Kidney epithelial cell (primary cell): ENCODE results near the gene CDH2. TPM values are rescaled to one million over a fixed set of nuclear protein-coding genes. Genes with fewer than 3 reads are reported as not detected.

Experiments
- DNase-seq: peaks from one replicate; pipeline ENCODE4 v3.0.0-alpha.2; 2010; ENCODE audit warnings: low read depth
- H3K27me3 ChIP-seq: 2 replicates; pipeline ENCODE4 v1.6.0; 2011; ENCODE audit warnings: low read length; ENCODE audit not compliant: control insufficient read depth, insufficient read depth
- H3K36me3 ChIP-seq: 2 replicates; pipeline ENCODE4 v1.5.1; 2011; ENCODE audit warnings: low read length; ENCODE audit not compliant: control insufficient read depth, insufficient read depth
- H3K4me3 ChIP-seq: 2 replicates; pipeline ENCODE4 v1.5.1; 2011; ENCODE audit warnings: low read depth, mild to moderate bottlenecking, control low read depth, low read length
- total RNA-seq: library from RNA; depleted of rRNA; stranded (reverse); fragments of >200 nt; gene quantifications from 2 replicates; pipeline ENCODE4 v1.2.3, GENCODE V29; 2015
- TF ChIP-seq, protein P1 (sequence below): IDR thresholded peaks from 2 replicates; pipeline ENCODE4 v1.5.1; 2011; ENCODE audit warnings: mild to moderate bottlenecking, moderate library complexity, low read length, control low read depth, inconsistent platforms; ENCODE audit not compliant: insufficient read depth, poor library complexity, severe bottlenecking

Gene CDH2
- total RNA-seq, 1 donor from 2014 or later: 190 TPM

DNA sequence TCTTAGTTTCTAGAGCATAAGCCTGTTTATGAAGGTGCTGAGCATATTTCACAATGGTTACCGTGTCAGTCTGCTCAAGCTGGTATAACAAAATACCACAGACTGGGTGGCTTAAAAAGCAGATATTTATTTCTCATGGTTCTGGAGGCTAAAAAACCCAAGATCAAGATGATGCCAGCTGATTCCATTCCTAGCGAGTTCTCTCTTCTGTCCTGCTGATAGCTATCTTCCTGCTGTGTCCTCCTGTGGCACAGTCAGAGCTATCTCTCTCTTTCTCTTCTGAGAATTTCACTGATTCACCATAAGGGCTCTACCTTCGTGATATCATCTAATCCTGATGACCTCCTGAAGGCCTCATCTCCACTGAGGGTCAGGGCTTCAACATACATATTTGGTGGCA is 273.0 kb downstream of the CDH2 start:
- Histone ChIP-seq H3K27me3 (no peaks in the 10 kb centered on the region), H3K4me3 (no peak overlapping the region), H3K36me3 (no peaks in the 10 kb centered on the region)
- no peak for DNase-seq
- TF ChIP-seq, protein P1, sequence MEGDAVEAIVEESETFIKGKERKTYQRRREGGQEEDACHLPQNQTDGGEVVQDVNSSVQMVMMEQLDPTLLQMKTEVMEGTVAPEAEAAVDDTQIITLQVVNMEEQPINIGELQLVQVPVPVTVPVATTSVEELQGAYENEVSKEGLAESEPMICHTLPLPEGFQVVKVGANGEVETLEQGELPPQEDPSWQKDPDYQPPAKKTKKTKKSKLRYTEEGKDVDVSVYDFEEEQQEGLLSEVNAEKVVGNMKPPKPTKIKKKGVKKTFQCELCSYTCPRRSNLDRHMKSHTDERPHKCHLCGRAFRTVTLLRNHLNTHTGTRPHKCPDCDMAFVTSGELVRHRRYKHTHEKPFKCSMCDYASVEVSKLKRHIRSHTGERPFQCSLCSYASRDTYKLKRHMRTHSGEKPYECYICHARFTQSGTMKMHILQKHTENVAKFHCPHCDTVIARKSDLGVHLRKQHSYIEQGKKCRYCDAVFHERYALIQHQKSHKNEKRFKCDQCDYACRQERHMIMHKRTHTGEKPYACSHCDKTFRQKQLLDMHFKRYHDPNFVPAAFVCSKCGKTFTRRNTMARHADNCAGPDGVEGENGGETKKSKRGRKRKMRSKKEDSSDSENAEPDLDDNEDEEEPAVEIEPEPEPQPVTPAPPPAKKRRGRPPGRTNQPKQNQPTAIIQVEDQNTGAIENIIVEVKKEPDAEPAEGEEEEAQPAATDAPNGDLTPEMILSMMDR: no peak

DNA sequence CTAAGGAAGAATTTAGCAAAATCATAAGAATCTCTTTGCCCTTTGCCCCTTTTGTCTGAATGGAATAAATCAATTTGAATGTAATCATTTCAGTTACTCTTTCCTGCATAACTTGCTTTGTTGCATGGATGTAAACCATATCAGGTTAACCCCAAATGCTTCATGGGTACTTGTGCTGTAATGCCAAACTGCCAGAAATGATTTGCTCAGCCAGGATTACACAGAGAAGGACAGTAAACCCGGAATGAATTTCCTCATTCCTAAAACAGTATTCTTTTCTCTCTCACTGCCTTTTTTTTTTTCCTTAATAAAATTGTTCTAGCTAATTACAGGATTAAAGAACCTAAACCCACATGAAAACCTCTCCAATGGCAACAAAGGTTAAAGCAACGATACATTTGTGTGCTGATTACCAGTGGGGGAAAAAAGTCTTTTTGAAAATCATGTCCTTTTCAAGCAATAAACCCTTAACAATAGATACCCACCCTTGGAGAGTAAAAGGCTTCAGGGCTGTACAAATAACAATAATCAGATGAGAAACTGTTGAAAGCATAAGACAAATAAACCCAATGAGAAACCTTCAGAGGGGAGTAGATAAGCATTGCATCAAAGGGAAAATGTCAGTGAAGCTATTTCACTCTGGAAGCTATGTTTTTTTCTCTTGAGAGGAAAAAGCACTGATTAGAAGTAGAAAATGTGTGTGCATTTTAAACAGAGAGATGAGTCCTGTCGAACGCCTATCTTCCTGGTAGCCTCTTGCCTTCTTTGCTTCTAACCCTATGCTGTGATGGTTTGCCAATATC is 275.3 kb downstream of the CDH2 start:
- DNase-seq: no peak
- TF ChIP-seq, protein P1: no peak
- H3K4me3 ChIP-seq: no peak overlapping the region
- H3K36me3 ChIP-seq: no peaks in the 10 kb centered on the region
- no peaks in the 10 kb centered on the region for H3K27me3 ChIP-seq
